Activated CD4-positive, alpha-beta memory T cell treated with anti-CD3 and anti-CD28 coated beads for 36 hours (primary cell): Measurements from ENCODE around the gene MAST4. TPM values are rescaled to one million over a fixed set of nuclear protein-coding genes. Genes with fewer than 3 reads are reported as not detected.
A peak's percentile ranks its signal among the peaks of the same experiment; 100 is the strongest.
"Not testable (repeated sequence)": the region's sequence is repeated elsewhere in the genome, so short reads cannot be mapped to it uniquely, and the experiment has no call there.

ENCODE experiments used
- CTCF ChIA-PET: fragments of 350-600 bp; sonication (Branson Sonifier 250); formaldehyde crosslinking; loops from one replicate; lab custom pipeline; 2021; ENCODE audit warnings: antibody characterized with exemption, inconsistent platforms; lab: Charles Lee
- POLR2A ChIA-PET: fragments of 350-600 bp; sonication (Branson Sonifier 250); formaldehyde crosslinking; loops from one replicate; lab custom pipeline; 2021; ENCODE audit warnings: antibody characterized with exemption; lab: Charles Lee
- DNase-seq: peaks from one replicate; pipeline ENCODE4 v3.0.0-alpha.2; 2020
- H3K27ac Mint-ChIP-seq: one replicate; pipeline ENCODE4 v1.8.0; 2021; ENCODE audit warnings: mixed read lengths
- H3K27me3 Mint-ChIP-seq: one replicate; pipeline ENCODE4 v1.8.0; 2021; ENCODE audit warnings: mixed read lengths
- H3K36me3 Mint-ChIP-seq: one replicate; pipeline ENCODE4 v1.8.0; 2021; ENCODE audit warnings: mixed read lengths
- H3K4me1 Mint-ChIP-seq: one replicate; pipeline ENCODE4 v1.8.0; 2021; ENCODE audit warnings: low read depth, mixed read lengths
- H3K4me3 Mint-ChIP-seq: one replicate; pipeline ENCODE4 v1.8.0; 2021; ENCODE audit warnings: mild to moderate bottlenecking, mixed read lengths
- H3K9me3 Mint-ChIP-seq: one replicate; pipeline ENCODE4 v1.8.0; 2021; ENCODE audit warnings: mixed read lengths
- intact Hi-C: fragments of 100-400 bp; cut with micrococcal nuclease; formaldehyde crosslinking; loops from one replicate; pipeline ENCODE4 v1.15.1; 2023
- total RNA-seq, 2 experiments: library from RNA; stranded (reverse); gene quantifications; one replicate each; pipeline ENCODE4 v1.2.3, GENCODE V29; 2021

The MAST4 gene
- total RNA-seq, 2 experiments from 2014 or later: 30.2 to 30.3 TPM

DNA sequence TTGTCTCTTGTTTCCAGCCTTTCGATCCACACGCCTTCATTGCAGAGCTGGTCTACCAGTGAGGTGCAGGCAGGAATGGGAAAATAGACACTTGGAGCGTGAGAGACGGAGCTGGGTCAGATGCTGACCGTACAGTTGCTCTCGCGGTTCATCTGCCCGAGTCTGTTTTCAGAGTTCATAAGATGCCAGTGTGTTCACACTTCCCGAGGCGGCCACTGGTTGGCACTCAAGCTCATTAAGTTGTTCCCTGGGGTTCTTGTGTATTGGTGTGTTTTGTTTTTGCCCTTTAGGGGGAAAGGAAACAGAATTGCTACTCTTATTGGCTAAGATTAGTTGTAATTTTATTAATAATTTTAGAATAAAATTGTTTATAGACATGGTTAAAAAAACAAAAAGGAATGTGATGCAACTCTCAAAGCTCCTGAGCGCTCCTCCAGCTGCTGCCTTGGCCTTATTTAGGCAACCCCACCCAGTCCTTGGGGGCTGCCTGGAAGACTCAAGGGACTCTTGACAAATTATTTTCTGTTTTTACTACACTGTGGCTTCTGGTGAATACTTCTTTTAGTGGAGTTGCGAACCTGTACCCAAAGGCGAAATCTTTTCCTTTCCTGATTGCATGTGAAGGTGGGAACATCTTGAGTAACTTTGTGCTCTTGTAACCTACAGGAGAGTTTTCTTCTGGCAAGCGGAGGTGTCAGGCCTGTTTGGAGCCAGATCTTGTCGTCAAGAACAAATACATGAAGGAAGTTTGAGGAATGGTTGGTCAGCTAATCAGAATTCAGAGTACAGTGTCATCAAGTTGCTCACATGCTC, 146.1 kb downstream of the MAST4 start:
- ChIA-PET POLR2A (no interaction called here), CTCF (interaction anchor here (0.9 to 1.4 kb wide), 4 partner anchors 15 to 439 kb away, joined by 3 read pairs; no protein-coding TSS in a partner anchor)
- intact Hi-C loops: no loop called here
- peaks cover 26% of the 10 kb centered on the region for H3K27me3 Mint-ChIP-seq
- H3K4me1 Mint-ChIP-seq: no peaks in the 10 kb centered on the region
- no peaks in the 10 kb centered on the region for H3K9me3 Mint-ChIP-seq
- no peaks in the 10 kb centered on the region for H3K36me3 Mint-ChIP-seq
- no peak overlapping the region for H3K27ac Mint-ChIP-seq
- DNase-seq: no peak
- H3K4me3 Mint-ChIP-seq: no peak overlapping the region

DNA sequence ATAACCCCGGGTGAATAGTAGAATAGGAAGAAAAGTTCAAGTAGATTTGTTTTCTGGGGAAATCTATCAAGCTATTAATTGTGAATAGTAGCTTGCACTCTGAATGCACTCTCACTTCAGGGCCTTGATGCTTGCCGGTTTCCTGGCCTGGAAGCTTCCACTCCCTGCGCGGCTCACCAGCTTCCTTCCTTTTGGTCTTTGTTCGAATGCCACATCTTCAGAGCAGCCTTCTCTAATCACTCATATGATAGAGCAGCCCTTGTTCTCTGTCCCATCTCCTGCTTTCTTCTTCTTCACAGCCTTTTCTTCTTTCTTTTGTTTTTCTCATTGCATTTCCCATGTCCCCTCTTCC, 146.7 kb downstream of the MAST4 start:
- H3K27me3 Mint-ChIP-seq: peaks cover 27% of the 10 kb centered on the region
- H3K9me3 Mint-ChIP-seq: no peaks in the 10 kb centered on the region

DNA sequence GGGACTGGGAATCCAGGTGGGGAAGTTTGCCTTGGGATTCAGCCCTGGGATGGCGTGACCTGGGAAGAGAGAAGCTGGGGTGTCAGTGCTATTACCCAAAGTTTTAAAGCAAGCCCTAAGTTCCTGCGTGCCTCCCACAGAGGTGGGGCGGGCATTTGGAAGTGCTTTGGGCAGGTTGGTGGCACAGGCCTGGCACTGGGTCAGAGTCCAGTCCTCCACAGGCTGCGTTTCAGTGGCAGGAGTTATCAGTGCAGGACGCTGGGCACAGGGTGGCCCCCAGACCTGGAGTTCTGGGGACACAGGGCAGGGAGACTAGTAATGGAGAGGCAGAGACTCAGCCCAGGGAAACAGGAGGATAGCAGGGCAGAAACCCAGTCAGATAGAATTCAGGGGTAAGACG, 147.2 kb downstream of the MAST4 start:
- no peaks in the 10 kb centered on the region for H3K36me3 Mint-ChIP-seq
- H3K4me3 Mint-ChIP-seq: no peak overlapping the region
- ChIA-PET POLR2A (no interaction called here), CTCF (interaction anchor here (1.4 kb wide), 1 partner anchor 437 kb away, joined by 5 read pairs; no protein-coding TSS in a partner anchor)
- H3K4me1 Mint-ChIP-seq: peaks cover 5% of the 10 kb centered on the region
- intact Hi-C loops: no loop called here
- peaks cover 27% of the 10 kb centered on the region for H3K27me3 Mint-ChIP-seq
- H3K27ac Mint-ChIP-seq: no peak overlapping the region
- no peak for DNase-seq
- no peaks in the 10 kb centered on the region for H3K9me3 Mint-ChIP-seq

More for the DNA sequence above, 146.7 kb downstream of the MAST4 start:
- Mint-ChIP-seq H3K36me3 (no peaks in the 10 kb centered on the region), H3K4me1 (peaks cover 5% of the 10 kb centered on the region), H3K27ac (no peak overlapping the region), H3K4me3 (no peak overlapping the region)
- DNase-seq: no peak
- CTCF ChIA-PET: interaction anchor here (1.0 to 1.4 kb wide), 3 partner anchors 14 to 437 kb away, joined by 3 read pairs; no protein-coding TSS in a partner anchor
- POLR2A ChIA-PET: no interaction called here
- intact Hi-C loops: no loop called here

DNA sequence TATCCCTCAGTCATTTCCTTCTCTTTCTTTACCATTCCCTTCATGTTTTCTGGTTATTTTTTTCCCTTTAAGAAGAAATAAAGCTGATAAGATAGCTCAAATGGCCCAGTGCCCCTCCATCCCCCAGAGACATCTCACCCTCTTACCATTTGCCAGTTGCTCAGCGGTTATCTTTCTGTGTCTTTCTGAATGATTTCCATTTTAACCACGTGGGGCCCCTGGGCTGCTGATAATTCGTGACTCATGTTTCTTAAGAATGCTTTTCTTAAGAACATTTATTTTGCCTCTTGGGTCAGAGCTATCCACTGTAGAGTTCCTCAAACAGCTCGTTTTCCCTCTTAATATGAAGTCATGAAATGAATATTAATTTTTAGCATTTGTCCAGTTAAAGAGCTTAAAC, 147.8 kb downstream of the MAST4 start:
- Mint-ChIP-seq H3K9me3 (no peaks in the 10 kb centered on the region), H3K4me3 (no peak overlapping the region)
- DNase-seq: no peak

DNA sequence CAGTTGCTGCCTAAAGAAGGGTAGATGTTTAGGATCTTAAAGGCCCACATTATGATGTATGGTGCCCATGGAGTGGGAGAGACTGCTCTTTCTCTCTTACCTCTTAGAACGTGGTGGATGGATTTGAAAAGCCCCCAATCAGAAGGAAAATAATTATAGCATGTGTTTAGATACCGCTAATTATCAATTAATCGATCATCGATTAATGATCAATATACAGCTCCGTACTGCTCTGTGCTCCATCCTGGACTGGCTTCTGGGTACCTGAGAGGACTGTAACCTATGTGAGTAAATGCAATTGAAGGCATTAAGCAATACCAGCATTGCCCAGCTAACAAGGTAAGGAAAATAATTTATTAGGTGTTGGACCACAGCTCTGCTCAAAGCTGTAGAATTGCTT, 149.1 kb downstream of the MAST4 start:
- peaks cover 5% of the 10 kb centered on the region for H3K4me1 Mint-ChIP-seq
- no peak overlapping the region for H3K27ac Mint-ChIP-seq
- no peaks in the 10 kb centered on the region for H3K9me3 Mint-ChIP-seq
- H3K27me3 Mint-ChIP-seq: peaks cover 33% of the 10 kb centered on the region
- H3K36me3 Mint-ChIP-seq: no peaks in the 10 kb centered on the region
- intact Hi-C loops: no loop called here
- ChIA-PET CTCF (interaction anchor here (1.1 kb wide), 1 partner anchor 67 kb away, joined by 3 read pairs; no protein-coding TSS in a partner anchor), POLR2A (no interaction called here)
- no peak for DNase-seq
- H3K4me3 Mint-ChIP-seq: no peak overlapping the region

More for the DNA sequence above, 147.8 kb downstream of the MAST4 start:
- H3K36me3 Mint-ChIP-seq: no peaks in the 10 kb centered on the region
- H3K4me1 Mint-ChIP-seq: peaks cover 5% of the 10 kb centered on the region
- intact Hi-C loops: no loop called here
- POLR2A ChIA-PET: no interaction called here
- CTCF ChIA-PET: interaction anchor here (1.4 kb wide), 1 partner anchor 438 kb away, joined by 5 read pairs; no protein-coding TSS in a partner anchor
- no peak overlapping the region for H3K27ac Mint-ChIP-seq
- peaks cover 30% of the 10 kb centered on the region for H3K27me3 Mint-ChIP-seq

DNA sequence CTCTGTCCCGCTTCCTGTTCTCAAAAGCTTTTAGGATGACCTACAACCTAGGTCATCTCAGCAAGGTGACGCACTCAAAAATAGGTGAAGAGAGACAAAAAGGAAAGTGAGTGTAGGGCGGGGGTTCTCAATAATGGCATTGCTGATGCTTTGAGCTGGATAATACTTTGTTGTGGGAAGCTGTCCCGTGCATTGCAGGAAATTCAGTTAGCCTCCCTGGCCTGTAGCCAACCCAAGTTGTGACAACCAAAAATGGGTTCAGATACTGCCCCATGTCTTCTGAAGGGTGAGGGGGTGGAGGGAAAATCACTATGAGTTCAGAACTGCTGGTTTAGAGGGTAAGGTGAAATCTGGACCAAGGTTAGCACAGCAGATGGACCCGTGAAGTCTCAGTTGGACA, 151.4 kb downstream of the MAST4 start:
- DNase-seq: no peak
- CTCF ChIA-PET: no interaction called here
- POLR2A ChIA-PET: no interaction called here
- intact Hi-C loops: no loop called here
- no peak overlapping the region for H3K4me3 Mint-ChIP-seq
- no peak overlapping the region for H3K27ac Mint-ChIP-seq
- peaks cover 28% of the 10 kb centered on the region for H3K27me3 Mint-ChIP-seq
- no peaks in the 10 kb centered on the region for H3K9me3 Mint-ChIP-seq
- H3K4me1 Mint-ChIP-seq: peaks cover 5% of the 10 kb centered on the region
- no peaks in the 10 kb centered on the region for H3K36me3 Mint-ChIP-seq

DNA sequence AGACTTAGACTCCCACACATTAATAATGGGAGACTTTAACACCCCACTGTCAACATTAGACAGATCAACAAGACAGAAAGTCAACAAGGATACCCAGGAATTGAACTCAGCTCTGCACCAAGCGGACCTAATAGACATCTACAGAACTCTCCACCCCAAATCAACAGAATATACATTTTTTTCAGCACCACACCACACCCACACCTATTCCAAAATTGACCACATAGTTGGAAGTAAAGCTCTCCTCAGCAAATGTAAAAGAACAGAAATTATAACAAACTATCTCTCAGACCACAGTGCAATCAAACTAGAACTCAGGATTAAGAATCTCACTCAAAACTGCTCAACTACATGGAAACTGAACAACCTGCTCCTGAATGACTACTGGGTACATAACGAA, 156.5 kb downstream of the MAST4 start:
- POLR2A ChIA-PET, H3K36me3 Mint-ChIP-seq, H3K9me3 Mint-ChIP-seq, H3K4me1 Mint-ChIP-seq, DNase-seq, intact Hi-C loops, CTCF ChIA-PET, H3K27ac Mint-ChIP-seq, H3K4me3 Mint-ChIP-seq: not testable (repeated sequence)
- peaks cover 14% of the 10 kb centered on the region for H3K27me3 Mint-ChIP-seq

DNA sequence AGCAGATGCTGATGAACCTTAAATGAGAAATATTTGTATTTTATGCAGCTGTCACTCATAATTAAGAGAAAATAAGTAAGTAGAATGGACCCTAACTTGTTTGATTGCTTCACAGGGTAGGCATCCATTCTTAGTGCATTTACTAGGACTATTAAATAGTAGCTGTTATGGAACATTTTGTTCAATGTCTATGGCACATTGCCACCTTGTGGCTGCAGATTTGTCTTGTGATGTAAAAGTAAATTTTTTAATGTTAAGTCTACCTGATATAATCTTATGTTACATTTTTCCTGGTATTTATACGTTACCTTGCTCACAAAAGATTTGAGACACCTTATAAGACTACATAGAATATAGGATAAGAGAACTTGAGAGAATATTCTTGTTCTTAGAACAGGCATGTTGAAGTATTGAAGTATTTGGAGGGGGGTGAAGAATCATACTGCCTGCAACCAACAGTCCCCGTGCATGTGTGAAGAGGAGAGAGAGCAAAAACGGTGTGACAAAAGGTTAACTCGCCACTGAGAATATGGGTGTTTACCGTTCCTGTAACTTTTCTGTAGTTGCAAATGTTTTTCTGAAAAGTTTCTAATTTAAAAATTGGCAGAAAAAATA, 161.1 kb downstream of the MAST4 start:
- intact Hi-C loops: loop anchor here (1.0 to 5.0 kb wide), 2 partner anchors 450 to 585 kb away; no protein-coding TSS in a partner anchor
- ChIA-PET CTCF (interaction anchor here (0.6 to 6.4 kb wide), 10 partner anchors 9 to 461 kb away, joined by 3 to 100 read pairs (median 3); no protein-coding TSS in a partner anchor), POLR2A (interaction anchor here (0.7 kb wide), 1 partner anchor 450 kb away, joined by 3 read pairs; no protein-coding TSS in a partner anchor)
- H3K9me3 Mint-ChIP-seq: no peaks in the 10 kb centered on the region
- H3K27ac Mint-ChIP-seq: no peak overlapping the region
- H3K4me3 Mint-ChIP-seq: no peak overlapping the region
- H3K27me3 Mint-ChIP-seq: peaks cover 15% of the 10 kb centered on the region
- peak; percentile 37 for DNase-seq
- H3K4me1 Mint-ChIP-seq: no peaks in the 10 kb centered on the region
- H3K36me3 Mint-ChIP-seq: no peaks in the 10 kb centered on the region

DNA sequence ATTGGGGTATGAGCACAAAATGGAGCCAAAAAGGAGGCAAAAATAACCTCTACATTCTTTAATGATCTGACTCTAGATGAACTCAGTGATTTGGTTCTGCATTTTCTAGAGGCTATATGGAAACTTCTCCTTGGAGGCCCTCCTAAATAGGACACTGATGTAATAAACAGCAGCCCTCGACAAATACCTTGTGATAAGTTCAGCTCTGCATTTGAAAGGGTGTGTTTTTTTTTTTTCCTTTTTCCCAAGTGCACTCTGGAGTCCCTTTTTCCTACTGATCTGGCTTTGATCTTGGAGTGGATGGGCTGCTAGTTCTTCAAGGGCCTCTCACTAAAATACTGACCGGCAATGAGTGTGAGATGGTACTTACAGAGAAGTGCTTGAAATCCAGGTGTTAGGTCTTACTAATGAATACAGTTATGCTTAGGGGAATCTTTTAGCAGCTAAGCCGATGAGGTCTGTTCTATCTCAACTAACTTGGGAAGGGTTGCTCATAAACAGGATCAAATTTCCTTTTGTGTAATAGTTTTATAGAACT, 161.7 kb downstream of the MAST4 start:
- H3K36me3 Mint-ChIP-seq: no peaks in the 10 kb centered on the region
- ChIA-PET POLR2A (no interaction called here), CTCF (interaction anchor here (1.0 to 6.4 kb wide), 5 partner anchors 16 to 450 kb away, joined by 3 to 100 read pairs (median 3); no protein-coding TSS in a partner anchor)
- DNase-seq: no peak
- H3K27me3 Mint-ChIP-seq: peaks cover 15% of the 10 kb centered on the region
- H3K9me3 Mint-ChIP-seq: no peaks in the 10 kb centered on the region
- no peaks in the 10 kb centered on the region for H3K4me1 Mint-ChIP-seq
- H3K4me3 Mint-ChIP-seq: no peak overlapping the region
- no peak overlapping the region for H3K27ac Mint-ChIP-seq
- intact Hi-C loops: loop anchor here (1.0 to 5.0 kb wide), 2 partner anchors 451 to 586 kb away; no protein-coding TSS in a partner anchor

DNA sequence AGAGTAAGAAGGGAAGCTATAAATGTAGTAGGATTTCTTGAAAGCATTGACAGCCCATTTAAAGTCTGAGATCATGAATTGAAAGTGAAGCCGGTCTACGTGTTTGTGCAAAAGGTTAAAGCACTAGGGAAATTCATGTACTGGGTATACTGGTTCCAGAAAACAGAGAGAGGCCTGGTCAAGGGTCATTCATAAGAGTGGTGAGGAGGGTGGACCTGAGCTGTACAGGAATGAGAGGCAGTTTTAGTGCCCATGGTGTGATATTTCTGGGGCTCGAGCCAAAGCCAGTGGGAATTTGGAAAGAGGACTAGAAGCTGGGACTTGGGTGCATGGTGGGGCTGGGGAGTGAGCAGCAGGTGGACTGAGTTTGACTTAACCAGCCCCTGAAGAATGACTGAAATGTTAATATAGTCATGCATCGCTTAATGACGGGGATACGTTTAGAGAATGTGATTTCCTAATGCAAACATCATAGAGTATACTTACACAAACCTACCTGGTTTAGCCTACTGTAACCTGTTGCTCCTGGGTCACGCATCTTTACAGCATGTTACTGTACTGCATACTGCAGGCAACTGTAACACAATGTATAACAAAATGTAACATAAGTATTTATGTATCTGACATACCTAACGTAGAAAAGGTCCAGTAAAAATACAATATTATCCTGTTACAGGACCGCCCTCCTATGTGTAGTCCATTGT, 173.0 kb downstream of the MAST4 start:
- Mint-ChIP-seq H3K9me3 (no peaks in the 10 kb centered on the region), H3K4me1 (no peaks in the 10 kb centered on the region), H3K36me3 (no peaks in the 10 kb centered on the region), H3K4me3 (no peak overlapping the region), H3K27me3 (peaks cover 7% of the 10 kb centered on the region), H3K27ac (no peak overlapping the region)
- no peak for DNase-seq
- POLR2A ChIA-PET: no interaction called here
- intact Hi-C loops: no loop called here
- CTCF ChIA-PET: interaction anchor here (1.0 kb wide), 1 partner anchor 463 kb away, joined by 3 read pairs; no protein-coding TSS in a partner anchor

DNA sequence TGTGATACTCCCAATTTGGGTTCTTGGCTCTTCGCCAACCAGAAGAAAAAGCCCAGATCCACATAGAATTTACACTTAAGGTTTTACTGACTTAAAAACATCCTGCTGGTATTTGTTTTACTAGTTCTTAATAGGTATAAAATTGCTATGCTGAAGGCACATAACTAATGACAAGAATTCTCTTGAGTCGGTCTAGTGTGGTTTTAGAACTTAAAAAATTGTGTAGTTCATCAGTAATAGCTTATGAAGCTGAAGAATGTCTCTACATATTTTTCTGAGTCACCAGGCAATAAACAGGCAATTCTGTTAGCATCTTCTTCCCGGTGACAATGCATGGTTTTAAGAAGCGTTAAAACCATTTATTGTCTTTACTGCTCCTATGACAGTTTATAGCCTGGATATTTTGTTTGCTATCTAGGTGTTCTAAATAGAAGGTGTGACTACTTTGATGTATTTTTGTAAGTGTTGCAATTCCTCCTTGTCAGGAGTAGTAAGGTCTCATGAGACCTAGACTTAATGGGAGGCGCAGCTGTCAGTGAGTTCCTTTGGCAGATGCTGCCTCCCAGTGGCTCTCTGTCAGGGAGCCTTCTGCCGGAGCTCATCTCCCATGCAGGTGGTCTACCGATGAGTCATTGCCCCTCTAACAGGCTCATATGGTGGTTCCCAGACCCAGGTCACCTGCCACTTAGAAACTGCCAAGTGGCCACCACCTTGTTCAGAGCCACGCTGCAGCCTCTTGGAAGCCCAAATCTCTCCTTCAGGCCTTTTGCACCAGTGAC, 173.8 kb downstream of the MAST4 start:
- no peaks in the 10 kb centered on the region for H3K36me3 Mint-ChIP-seq
- POLR2A ChIA-PET: no interaction called here
- H3K27ac Mint-ChIP-seq: no peak overlapping the region
- peaks cover 7% of the 10 kb centered on the region for H3K27me3 Mint-ChIP-seq
- DNase-seq: no peak
- no peak overlapping the region for H3K4me3 Mint-ChIP-seq
- intact Hi-C loops: loop anchor here (5.0 kb wide), 1 partner anchor 463 kb away; no protein-coding TSS in a partner anchor
- CTCF ChIA-PET: interaction anchor here (1.0 to 1.2 kb wide), 3 partner anchors 299 to 464 kb away, joined by 3 to 4 read pairs (median 3); no protein-coding TSS in a partner anchor
- no peaks in the 10 kb centered on the region for H3K4me1 Mint-ChIP-seq
- H3K9me3 Mint-ChIP-seq: no peaks in the 10 kb centered on the region
